SK-N-SH treated with all-trans-retinoic acid at 6 μM for 48 hours (cell line): Measurements from ENCODE around the gene GJC2.

ENCODE experiments used
- ATAC-seq: fragments of 200-7000 bp; cut with Tn5 transposase; 3 replicates; pipeline ENCODE4 v1.9.1; 2020; ENCODE audit warnings: mild to moderate bottlenecking, moderate library complexity
- ARNTL ChIP-seq: fragments of 450-650 bp; formaldehyde crosslinking; IDR thresholded peaks from 2 replicates; pipeline ENCODE4 v1.5.0; 2020; ENCODE audit warnings: low read depth, mild to moderate bottlenecking, moderate library complexity, borderline replicate concordance
- BACH2 ChIP-seq: fragments of 250-450 bp; sonication (Bioruptor Pico); IDR thresholded peaks from 2 replicates; pipeline ENCODE4 v1.9.0; 2021; ENCODE audit warnings: mild to moderate bottlenecking, borderline replicate concordance
- CSDC2 ChIP-seq: fragments of 250-450 bp; sonication (Bioruptor Pico); IDR thresholded peaks from 2 replicates; pipeline ENCODE4 v1.5.0; 2020; ENCODE audit warnings: mild to moderate bottlenecking, moderate library complexity
- CSRNP3 ChIP-seq: fragments of 250-450 bp; sonication (Bioruptor Pico); IDR thresholded peaks from 2 replicates; pipeline ENCODE4 v1.5.1; 2021; ENCODE audit warnings: mild to moderate bottlenecking, moderate library complexity
- ESRRG ChIP-seq: fragments of 250-450 bp; sonication (Bioruptor Pico); IDR thresholded peaks from 2 replicates; pipeline ENCODE4 v1.6.1; 2021; ENCODE audit warnings: mild to moderate bottlenecking
- GLIS3 ChIP-seq: fragments of 250-450 bp; sonication (Bioruptor Pico); IDR thresholded peaks from 2 replicates; pipeline ENCODE4 v1.5.0; 2020; ENCODE audit warnings: mild to moderate bottlenecking, moderate library complexity
- ISL1 ChIP-seq: fragments of 250-450 bp; sonication (Bioruptor Pico); IDR thresholded peaks from 2 replicates; pipeline ENCODE4 v2.1.2; 2022; ENCODE audit warnings: mild to moderate bottlenecking, moderate library complexity
- PPARA ChIP-seq: fragments of 250-450 bp; sonication (Bioruptor Pico); IDR thresholded peaks from 2 replicates; pipeline ENCODE4 v1.5.0; 2020; ENCODE audit warnings: mild to moderate bottlenecking, borderline replicate concordance
- RARB ChIP-seq: fragments of 250-450 bp; sonication (Bioruptor Pico); IDR thresholded peaks from 2 replicates; pipeline ENCODE4 v1.8.0; 2021; ENCODE audit warnings: mild to moderate bottlenecking, moderate library complexity
- SNAI2 ChIP-seq: fragments of 250-450 bp; sonication (Bioruptor Pico); IDR thresholded peaks from 2 replicates; pipeline ENCODE4 v1.5.0; 2020; ENCODE audit warnings: mild to moderate bottlenecking, moderate library complexity
- TCF4 ChIP-seq: fragments of 250-450 bp; sonication (Bioruptor Pico); IDR thresholded peaks from 2 replicates; pipeline ENCODE4 v1.8.0; 2021; ENCODE audit warnings: mild to moderate bottlenecking, moderate library complexity, borderline replicate concordance
- TOX ChIP-seq: fragments of 250-450 bp; sonication (Bioruptor Pico); IDR thresholded peaks from 2 replicates; pipeline ENCODE4 v1.8.0; 2021; ENCODE audit warnings: mild to moderate bottlenecking, moderate library complexity, borderline replicate concordance
- ZC3H10 ChIP-seq: fragments of 250-450 bp; sonication (Bioruptor Pico); IDR thresholded peaks from 2 replicates; pipeline ENCODE4 v1.5.1; 2021; ENCODE audit warnings: mild to moderate bottlenecking, moderate library complexity
- ZFP3 ChIP-seq: fragments of 250-450 bp; sonication (Bioruptor Pico); IDR thresholded peaks from 2 replicates; pipeline ENCODE4 v1.5.0; 2020; ENCODE audit warnings: mild to moderate bottlenecking, moderate library complexity
- ZNF565 ChIP-seq: fragments of 450-650 bp; formaldehyde crosslinking; conservative IDR thresholded peaks from 2 replicates; pipeline ENCODE4 v1.5.0; 2020; ENCODE audit warnings: low read depth, mild to moderate bottlenecking, moderate library complexity
- ZNF70 ChIP-seq: fragments of 450-650 bp; formaldehyde crosslinking; IDR thresholded peaks from 2 replicates; pipeline ENCODE4 v1.5.0; 2020; ENCODE audit warnings: mild to moderate bottlenecking, moderate library complexity
- ZNF8 ChIP-seq: fragments of 450-650 bp; formaldehyde crosslinking; IDR thresholded peaks from 2 replicates; pipeline ENCODE4 v1.5.0; 2020; ENCODE audit warnings: mild to moderate bottlenecking, moderate library complexity
- TF ChIP-seq, protein P1 (sequence below): fragments of 250-450 bp; sonication (Bioruptor Pico); IDR thresholded peaks from 2 replicates; pipeline ENCODE4 v1.8.0; 2020; ENCODE audit warnings: mild to moderate bottlenecking, moderate library complexity, borderline replicate concordance
- TF ChIP-seq, protein P2 (sequence below): fragments of 250-450 bp; sonication (Bioruptor Pico); IDR thresholded peaks from 2 replicates; pipeline ENCODE4 v1.5.0; 2020; ENCODE audit warnings: mild to moderate bottlenecking, moderate library complexity
- TF ChIP-seq, protein P3 (sequence below): fragments of 250-450 bp; sonication (Bioruptor Pico); IDR thresholded peaks from 2 replicates; pipeline ENCODE4 v1.8.0; 2021; ENCODE audit warnings: low read depth, mild to moderate bottlenecking, moderate library complexity, borderline replicate concordance
- TF ChIP-seq, protein P4 (sequence below): fragments of 250-450 bp; sonication (Bioruptor Pico); IDR thresholded peaks from 2 replicates; pipeline ENCODE4 v1.5.1; 2020; ENCODE audit warnings: low read depth, mild to moderate bottlenecking, moderate library complexity

Gene GJC2

GRCh38 chr1:228136901-228137300 is 12.8 kb upstream of the GJC2 start:
- no peak for ATAC-seq

GRCh38 chr1:228139406-228139930 is 10.3 kb upstream of the GJC2 start:
- ATAC-seq, result peak; percentile 0
- TF ChIP-seq GLIS3, result no peak
- 0 out of 2 replicates have a peak, but pooled peaks have one; percentile 22 for TF ChIP-seq CSDC2
- 0 out of 2 replicates have a peak, but pooled peaks have one; percentile 48 for TF ChIP-seq TOX

More at GRCh38 chr1:228136901-228137300, 12.8 kb upstream of the GJC2 start:
- no peak for TF ChIP-seq BACH2 (CRISPR knock-in tag)
- no peak for TF ChIP-seq SNAI2 (CRISPR knock-in tag)
- TF ChIP-seq ZNF565, result no peak
- TF ChIP-seq, protein P1, sequence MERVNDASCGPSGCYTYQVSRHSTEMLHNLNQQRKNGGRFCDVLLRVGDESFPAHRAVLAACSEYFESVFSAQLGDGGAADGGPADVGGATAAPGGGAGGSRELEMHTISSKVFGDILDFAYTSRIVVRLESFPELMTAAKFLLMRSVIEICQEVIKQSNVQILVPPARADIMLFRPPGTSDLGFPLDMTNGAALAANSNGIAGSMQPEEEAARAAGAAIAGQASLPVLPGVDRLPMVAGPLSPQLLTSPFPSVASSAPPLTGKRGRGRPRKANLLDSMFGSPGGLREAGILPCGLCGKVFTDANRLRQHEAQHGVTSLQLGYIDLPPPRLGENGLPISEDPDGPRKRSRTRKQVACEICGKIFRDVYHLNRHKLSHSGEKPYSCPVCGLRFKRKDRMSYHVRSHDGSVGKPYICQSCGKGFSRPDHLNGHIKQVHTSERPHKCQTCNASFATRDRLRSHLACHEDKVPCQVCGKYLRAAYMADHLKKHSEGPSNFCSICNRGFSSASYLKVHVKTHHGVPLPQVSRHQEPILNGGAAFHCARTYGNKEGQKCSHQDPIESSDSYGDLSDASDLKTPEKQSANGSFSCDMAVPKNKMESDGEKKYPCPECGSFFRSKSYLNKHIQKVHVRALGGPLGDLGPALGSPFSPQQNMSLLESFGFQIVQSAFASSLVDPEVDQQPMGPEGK, result no peak
- TF ChIP-seq ZFP3 (CRISPR knock-in tag), result no peak
- no peak for TF ChIP-seq ESRRG (CRISPR knock-in tag)
- TF ChIP-seq, protein P2, sequence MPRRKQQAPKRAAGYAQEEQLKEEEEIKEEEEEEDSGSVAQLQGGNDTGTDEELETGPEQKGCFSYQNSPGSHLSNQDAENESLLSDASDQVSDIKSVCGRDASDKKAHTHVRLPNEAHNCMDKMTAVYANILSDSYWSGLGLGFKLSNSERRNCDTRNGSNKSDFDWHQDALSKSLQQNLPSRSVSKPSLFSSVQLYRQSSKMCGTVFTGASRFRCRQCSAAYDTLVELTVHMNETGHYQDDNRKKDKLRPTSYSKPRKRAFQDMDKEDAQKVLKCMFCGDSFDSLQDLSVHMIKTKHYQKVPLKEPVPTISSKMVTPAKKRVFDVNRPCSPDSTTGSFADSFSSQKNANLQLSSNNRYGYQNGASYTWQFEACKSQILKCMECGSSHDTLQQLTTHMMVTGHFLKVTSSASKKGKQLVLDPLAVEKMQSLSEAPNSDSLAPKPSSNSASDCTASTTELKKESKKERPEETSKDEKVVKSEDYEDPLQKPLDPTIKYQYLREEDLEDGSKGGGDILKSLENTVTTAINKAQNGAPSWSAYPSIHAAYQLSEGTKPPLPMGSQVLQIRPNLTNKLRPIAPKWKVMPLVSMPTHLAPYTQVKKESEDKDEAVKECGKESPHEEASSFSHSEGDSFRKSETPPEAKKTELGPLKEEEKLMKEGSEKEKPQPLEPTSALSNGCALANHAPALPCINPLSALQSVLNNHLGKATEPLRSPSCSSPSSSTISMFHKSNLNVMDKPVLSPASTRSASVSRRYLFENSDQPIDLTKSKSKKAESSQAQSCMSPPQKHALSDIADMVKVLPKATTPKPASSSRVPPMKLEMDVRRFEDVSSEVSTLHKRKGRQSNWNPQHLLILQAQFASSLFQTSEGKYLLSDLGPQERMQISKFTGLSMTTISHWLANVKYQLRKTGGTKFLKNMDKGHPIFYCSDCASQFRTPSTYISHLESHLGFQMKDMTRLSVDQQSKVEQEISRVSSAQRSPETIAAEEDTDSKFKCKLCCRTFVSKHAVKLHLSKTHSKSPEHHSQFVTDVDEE (CRISPR knock-in tag), result no peak
- TF ChIP-seq ZNF8 (CRISPR knock-in tag), result no peak
- no peak for TF ChIP-seq ARNTL (CRISPR knock-in tag)
- TF ChIP-seq PPARA (CRISPR knock-in tag), result no peak
- no peak for TF ChIP-seq CSRNP3 (CRISPR knock-in tag)
- TF ChIP-seq ISL1 (CRISPR knock-in tag), result no peak

GRCh38 chr1:228139931-228140723 is 9.6 kb upstream of the GJC2 start, which contains the start of gene GUK1:
GUK1 (plus strand) TSS chr1:228140279; CDS start chr1:228140303, 24 bp downstream.
- TF ChIP-seq ZC3H10 (CRISPR knock-in tag) (peak; percentile 34; the same call in 1 of the 2 replicates), SNAI2 (CRISPR knock-in tag) (no peak)
- ATAC-seq, result peak; percentile 92

- no peak for ATAC-seq
- TF ChIP-seq TCF4 (CRISPR knock-in tag) (no peak), ZC3H10 (CRISPR knock-in tag) (no peak), CSRNP3 (CRISPR knock-in tag) (no peak), BACH2 (CRISPR knock-in tag) (no peak), ZNF70 (CRISPR knock-in tag) (no peak), ISL1 (CRISPR knock-in tag) (no peak), ARNTL (CRISPR knock-in tag) (no peak), RARB (CRISPR knock-in tag) (no peak)
- TF ChIP-seq, protein P3, sequence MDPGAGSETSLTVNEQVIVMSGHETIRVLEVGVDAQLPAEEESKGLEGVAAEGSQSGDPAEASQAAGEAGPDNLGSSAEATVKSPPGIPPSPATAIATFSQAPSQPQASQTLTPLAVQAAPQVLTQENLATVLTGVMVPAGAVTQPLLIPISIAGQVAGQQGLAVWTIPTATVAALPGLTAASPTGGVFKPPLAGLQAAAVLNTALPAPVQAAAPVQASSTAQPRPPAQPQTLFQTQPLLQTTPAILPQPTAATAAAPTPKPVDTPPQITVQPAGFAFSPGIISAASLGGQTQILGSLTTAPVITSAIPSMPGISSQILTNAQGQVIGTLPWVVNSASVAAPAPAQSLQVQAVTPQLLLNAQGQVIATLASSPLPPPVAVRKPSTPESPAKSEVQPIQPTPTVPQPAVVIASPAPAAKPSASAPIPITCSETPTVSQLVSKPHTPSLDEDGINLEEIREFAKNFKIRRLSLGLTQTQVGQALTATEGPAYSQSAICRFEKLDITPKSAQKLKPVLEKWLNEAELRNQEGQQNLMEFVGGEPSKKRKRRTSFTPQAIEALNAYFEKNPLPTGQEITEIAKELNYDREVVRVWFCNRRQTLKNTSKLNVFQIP (CRISPR knock-in tag), result no peak
- TF ChIP-seq, protein P2 (CRISPR knock-in tag), result no peak
- TF ChIP-seq, protein P4, sequence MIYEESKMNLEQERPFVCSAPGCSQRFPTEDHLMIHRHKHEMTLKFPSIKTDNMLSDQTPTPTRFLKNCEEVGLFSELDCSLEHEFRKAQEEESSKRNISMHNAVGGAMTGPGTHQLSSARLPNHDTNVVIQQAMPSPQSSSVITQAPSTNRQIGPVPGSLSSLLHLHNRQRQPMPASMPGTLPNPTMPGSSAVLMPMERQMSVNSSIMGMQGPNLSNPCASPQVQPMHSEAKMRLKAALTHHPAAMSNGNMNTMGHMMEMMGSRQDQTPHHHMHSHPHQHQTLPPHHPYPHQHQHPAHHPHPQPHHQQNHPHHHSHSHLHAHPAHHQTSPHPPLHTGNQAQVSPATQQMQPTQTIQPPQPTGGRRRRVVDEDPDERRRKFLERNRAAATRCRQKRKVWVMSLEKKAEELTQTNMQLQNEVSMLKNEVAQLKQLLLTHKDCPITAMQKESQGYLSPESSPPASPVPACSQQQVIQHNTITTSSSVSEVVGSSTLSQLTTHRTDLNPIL, result no peak
These were observed 9.0 kb upstream of the GJC2 start for GRCh38 chr1:228140724-228141225.
